Activated CD8-positive, alpha-beta memory T cell treated with anti-CD3 and anti-CD28 coated beads, Interleukin-2, amount 10 ng/mL, durations not matched to agents 7 days and 5 days (primary cell): Measurements from ENCODE around the gene SLC9A7. TPM values are rescaled to one million over a fixed set of nuclear protein-coding genes. Genes with fewer than 3 reads are reported as not detected.
A peak's percentile ranks its signal among the peaks of the same experiment; 100 is the strongest.

Source experiments
- ATAC-seq: fragments of 150-1000 bp; cut with Tn5 transposase; one replicate; pipeline ENCODE4 v1.10.0; 2021; ENCODE audit warnings: moderate library complexity
- CTCF ChIA-PET: fragments of 350-600 bp; sonication (Branson Sonifier 250); formaldehyde crosslinking; loops from one replicate; lab custom pipeline; 2021; ENCODE audit warnings: antibody characterized with exemption; lab: Charles Lee
- DNase-seq: peaks from one replicate; pipeline ENCODE4 v3.0.0-alpha.2; 2020
- H3K27ac Mint-ChIP-seq: one replicate; pipeline ENCODE4 v1.8.0; 2021; ENCODE audit warnings: mild to moderate bottlenecking, mixed read lengths
- H3K27me3 Mint-ChIP-seq: one replicate; pipeline ENCODE4 v1.8.0; 2021; ENCODE audit warnings: mixed read lengths
- H3K36me3 Mint-ChIP-seq: one replicate; pipeline ENCODE4 v1.8.0; 2021; ENCODE audit warnings: mild to moderate bottlenecking, mixed read lengths
- H3K4me1 Mint-ChIP-seq: one replicate; pipeline ENCODE4 v1.8.0; 2021; ENCODE audit warnings: mixed read lengths
- H3K4me3 Mint-ChIP-seq: one replicate; pipeline ENCODE4 v1.8.0; 2021; ENCODE audit warnings: mild to moderate bottlenecking, moderate library complexity, mixed read lengths
- H3K9me3 Mint-ChIP-seq: one replicate; pipeline ENCODE4 v1.8.0; 2022; ENCODE audit warnings: low read depth, mixed read lengths
- total RNA-seq, 2 experiments: library from RNA; stranded (reverse); gene quantifications; one replicate each; pipeline ENCODE4 v1.2.3, GENCODE V29; 2021

SLC9A7 gene
- total RNA-seq, 2 experiments from 2014 or later, result 9.1 to 19.0 TPM

GRCh38 chrX:46595084-46595483, 163.8 kb downstream of the SLC9A7 start:
- ATAC-seq (no peak), DNase-seq (no peak)
- peaks cover 4% of the 10 kb centered on the region for H3K4me1 Mint-ChIP-seq
- H3K36me3 Mint-ChIP-seq, result peaks cover 7% of the 10 kb centered on the region
- no peaks in the 10 kb centered on the region for H3K27me3 Mint-ChIP-seq
- H3K27ac Mint-ChIP-seq, result no peak overlapping the region
- no peak overlapping the region for H3K4me3 Mint-ChIP-seq
- H3K9me3 Mint-ChIP-seq, result no peaks in the 10 kb centered on the region
- CTCF ChIA-PET, result no interaction called here

- ATAC-seq (no peak), DNase-seq (no peak)
- Mint-ChIP-seq H3K27ac (no peak overlapping the region), H3K36me3 (peaks cover 7% of the 10 kb centered on the region), H3K9me3 (no peaks in the 10 kb centered on the region), H3K4me3 (no peak overlapping the region), H3K27me3 (no peaks in the 10 kb centered on the region), H3K4me1 (peaks cover 24% of the 10 kb centered on the region)
- CTCF ChIA-PET, result interaction anchor here (0.6 to 1.7 kb wide), 2 partner anchors 38 to 64 kb away, joined by 3 read pairs; no protein-coding TSS in a partner anchor
These were observed 168.8 kb downstream of the SLC9A7 start for GRCh38 chrX:46589977-46590723.

- no peaks in the 10 kb centered on the region for H3K27me3 Mint-ChIP-seq
- CTCF ChIA-PET, result interaction anchor here (1.6 to 2.7 kb wide), 2 partner anchors 16 to 40 kb away, joined by 6 read pairs; no protein-coding TSS in a partner anchor
- peaks cover 5% of the 10 kb centered on the region for H3K36me3 Mint-ChIP-seq
- ATAC-seq (peak; percentile 38), DNase-seq (peak; percentile 59)
- no peaks in the 10 kb centered on the region for H3K9me3 Mint-ChIP-seq
- peak overlapping the region; percentile 85 for H3K27ac Mint-ChIP-seq
- H3K4me1 Mint-ChIP-seq, result peaks cover 24% of the 10 kb centered on the region
- H3K4me3 Mint-ChIP-seq, result peak overlapping the region; percentile 32
These were observed 170.7 kb downstream of the SLC9A7 start for GRCh38 chrX:46588263-46588662.

DNA sequence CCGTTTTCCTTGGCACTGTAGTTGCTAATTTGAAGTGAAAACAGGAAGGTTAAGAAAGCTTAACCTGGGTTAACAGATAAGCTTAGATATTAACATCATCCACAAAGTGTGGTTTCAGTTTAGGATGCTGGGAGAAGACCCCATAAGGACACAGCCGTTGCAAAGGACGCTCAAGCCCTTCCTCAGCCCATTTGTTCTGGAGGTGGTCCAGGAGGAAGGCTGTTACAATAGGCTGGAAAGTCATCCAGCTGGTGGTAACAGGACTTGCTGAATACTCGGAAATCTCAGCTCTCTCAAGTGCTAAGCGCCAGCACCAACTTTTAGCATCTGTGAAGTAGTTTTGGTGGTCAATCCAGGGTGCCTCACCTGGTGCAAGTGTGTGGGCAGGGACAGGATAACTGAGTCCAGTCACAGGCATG, 171.2 kb downstream of the SLC9A7 start:
- Mint-ChIP-seq H3K36me3 (peaks cover 5% of the 10 kb centered on the region), H3K4me1 (peaks cover 24% of the 10 kb centered on the region), H3K4me3 (peak overlapping the region; percentile 32), H3K27me3 (no peaks in the 10 kb centered on the region), H3K27ac (peak overlapping the region; percentile 85), H3K9me3 (no peaks in the 10 kb centered on the region)
- peak; percentile 27 for ATAC-seq
- CTCF ChIA-PET, result interaction anchor here (1.1 to 2.7 kb wide), 3 partner anchors 13 to 41 kb away, joined by 3 to 6 read pairs (median 6); no protein-coding TSS in a partner anchor
- DNase-seq, result no peak

GRCh38 chrX:46587158-46587557, 171.8 kb downstream of the SLC9A7 start:
- no peaks in the 10 kb centered on the region for H3K9me3 Mint-ChIP-seq
- H3K36me3 Mint-ChIP-seq, result peaks cover 5% of the 10 kb centered on the region
- CTCF ChIA-PET, result interaction anchor here (1.1 to 2.7 kb wide), 4 partner anchors 11 to 41 kb away, joined by 3 to 6 read pairs (median 4); no protein-coding TSS in a partner anchor
- no peak overlapping the region for H3K4me3 Mint-ChIP-seq
- peaks cover 24% of the 10 kb centered on the region for H3K4me1 Mint-ChIP-seq
- H3K27ac Mint-ChIP-seq, result peak overlapping the region; percentile 40
- ATAC-seq, result peak; percentile 76
- no peak for DNase-seq
- H3K27me3 Mint-ChIP-seq, result no peaks in the 10 kb centered on the region

- Mint-ChIP-seq H3K9me3 (no peaks in the 10 kb centered on the region), H3K27me3 (no peaks in the 10 kb centered on the region), H3K4me3 (no peak overlapping the region), H3K27ac (no peak overlapping the region), H3K36me3 (peaks cover 2% of the 10 kb centered on the region), H3K4me1 (peaks cover 19% of the 10 kb centered on the region)
- CTCF ChIA-PET, result no interaction called here
- no peak for ATAC-seq
- no peak for DNase-seq
These were observed 174.2 kb downstream of the SLC9A7 start for GRCh38 chrX:46584736-46585135.

DNA sequence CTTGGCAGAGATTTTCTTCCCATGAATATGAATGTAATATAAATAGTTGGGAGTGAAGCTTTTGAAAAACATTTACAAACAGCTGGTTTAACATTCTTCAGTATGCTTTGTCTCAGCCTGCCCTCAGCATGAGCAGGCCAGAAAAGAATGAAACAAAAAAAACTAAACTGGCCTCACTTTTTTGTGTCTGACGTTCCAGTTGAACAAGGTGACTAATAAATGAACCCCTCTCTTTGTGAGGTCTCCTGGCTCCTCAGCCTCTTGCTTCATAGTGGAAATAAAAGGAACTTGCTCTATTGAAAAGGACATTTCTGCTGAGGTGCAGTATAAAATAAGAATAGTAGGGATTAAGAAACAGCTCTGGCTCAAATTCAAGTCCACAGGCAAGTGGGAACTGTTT, 176.0 kb downstream of the SLC9A7 start:
- Mint-ChIP-seq H3K9me3 (no peaks in the 10 kb centered on the region), H3K4me1 (peaks cover 18% of the 10 kb centered on the region), H3K27ac (no peak overlapping the region), H3K4me3 (no peak overlapping the region), H3K27me3 (no peaks in the 10 kb centered on the region), H3K36me3 (peaks cover 12% of the 10 kb centered on the region)
- ATAC-seq (no peak), DNase-seq (no peak)
- CTCF ChIA-PET, result no interaction called here

GRCh38 chrX:46582325-46582724, 176.6 kb downstream of the SLC9A7 start:
- Mint-ChIP-seq H3K27ac (no peak overlapping the region), H3K4me1 (peaks cover 15% of the 10 kb centered on the region), H3K27me3 (no peaks in the 10 kb centered on the region), H3K4me3 (no peak overlapping the region), H3K36me3 (peaks cover 16% of the 10 kb centered on the region), H3K9me3 (no peaks in the 10 kb centered on the region)
- DNase-seq (no peak), ATAC-seq (no peak)
- CTCF ChIA-PET, result no interaction called here

- H3K27ac Mint-ChIP-seq, result no peak overlapping the region
- no peaks in the 10 kb centered on the region for H3K9me3 Mint-ChIP-seq
- H3K4me1 Mint-ChIP-seq, result peaks cover 25% of the 10 kb centered on the region
- CTCF ChIA-PET, result no interaction called here
- H3K4me3 Mint-ChIP-seq, result no peak overlapping the region
- H3K27me3 Mint-ChIP-seq, result no peaks in the 10 kb centered on the region
- no peak for DNase-seq
- no peak for ATAC-seq
- peaks cover 18% of the 10 kb centered on the region for H3K36me3 Mint-ChIP-seq
These were observed 178.3 kb downstream of the SLC9A7 start for GRCh38 chrX:46580613-46581012.

DNA sequence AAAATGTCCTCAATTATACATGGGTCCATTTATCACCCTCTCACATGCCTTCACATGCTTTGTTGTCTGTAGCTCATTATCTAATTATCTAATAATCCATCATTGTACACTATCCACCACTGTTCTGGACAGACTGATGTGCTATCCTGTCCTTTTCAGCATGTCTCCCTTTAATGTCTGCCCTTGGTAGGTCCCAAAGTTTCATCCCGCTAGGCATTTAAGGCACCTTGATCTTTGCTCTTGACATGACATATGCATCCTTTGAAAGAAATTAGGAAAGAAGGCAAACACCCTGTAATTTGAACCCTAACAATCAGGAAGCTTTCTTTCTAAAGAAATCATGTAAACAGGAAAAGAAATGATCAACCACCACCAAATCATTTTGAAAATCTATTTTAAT, 179.7 kb downstream of the SLC9A7 start:
- peaks cover 18% of the 10 kb centered on the region for H3K36me3 Mint-ChIP-seq
- no peak for ATAC-seq
- H3K27me3 Mint-ChIP-seq, result no peaks in the 10 kb centered on the region
- H3K9me3 Mint-ChIP-seq, result no peaks in the 10 kb centered on the region
- no peak overlapping the region for H3K27ac Mint-ChIP-seq
- DNase-seq, result no peak
- H3K4me1 Mint-ChIP-seq, result peaks cover 28% of the 10 kb centered on the region
- H3K4me3 Mint-ChIP-seq, result no peak overlapping the region
- CTCF ChIA-PET, result interaction anchor here (0.9 kb wide), 1 partner anchor 63 kb away, joined by 3 read pairs; no protein-coding TSS in a partner anchor

- Mint-ChIP-seq H3K36me3 (peaks cover 18% of the 10 kb centered on the region), H3K9me3 (no peaks in the 10 kb centered on the region), H3K4me3 (no peak overlapping the region), H3K4me1 (peaks cover 36% of the 10 kb centered on the region), H3K27ac (no peak overlapping the region), H3K27me3 (no peaks in the 10 kb centered on the region)
- no peak for ATAC-seq
- no peak for DNase-seq
- CTCF ChIA-PET, result interaction anchor here (1.4 kb wide), 1 partner anchor 9 kb away, joined by 3 read pairs; no protein-coding TSS in a partner anchor
These were observed 181.5 kb downstream of the SLC9A7 start for GRCh38 chrX:46577221-46578005.

- Mint-ChIP-seq H3K4me3 (peak overlapping the region; percentile 75), H3K27ac (peak overlapping the region; percentile 61), H3K36me3 (peaks cover 18% of the 10 kb centered on the region), H3K27me3 (no peaks in the 10 kb centered on the region), H3K4me1 (peaks cover 43% of the 10 kb centered on the region), H3K9me3 (no peaks in the 10 kb centered on the region)
- CTCF ChIA-PET, result interaction anchor here (1.0 to 1.4 kb wide), 3 partner anchors 10 to 66 kb away, joined by 3 read pairs; no protein-coding TSS in a partner anchor
- DNase-seq (no peak), ATAC-seq (no peak)
These were observed 182.5 kb downstream of the SLC9A7 start for GRCh38 chrX:46576458-46576857.

DNA sequence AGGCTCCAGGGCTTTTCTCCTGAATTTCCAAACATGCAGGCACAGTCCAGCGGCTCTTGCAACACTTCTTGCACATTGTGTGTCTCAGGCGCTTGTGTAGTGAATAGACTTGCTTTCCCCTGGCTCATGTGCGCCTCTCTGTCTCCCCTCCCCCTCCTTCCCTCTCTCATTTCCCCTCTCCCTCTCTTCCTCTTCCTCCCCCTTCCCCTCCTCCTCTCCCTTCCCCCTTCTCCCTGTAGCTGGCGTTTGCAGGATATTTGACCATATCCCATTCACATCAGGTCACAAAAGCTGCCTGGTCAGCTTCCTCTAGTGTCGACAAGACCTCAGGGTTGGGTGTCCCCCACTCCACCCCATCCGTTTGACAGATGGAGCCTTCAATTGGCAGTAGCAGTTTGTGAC, 182.9 kb downstream of the SLC9A7 start:
- ATAC-seq (no peak), DNase-seq (no peak)
- H3K27me3 Mint-ChIP-seq, result no peaks in the 10 kb centered on the region
- CTCF ChIA-PET, result interaction anchor here (1.0 to 1.4 kb wide), 3 partner anchors 11 to 66 kb away, joined by 3 read pairs; no protein-coding TSS in a partner anchor
- H3K9me3 Mint-ChIP-seq, result no peaks in the 10 kb centered on the region
- no peak overlapping the region for H3K27ac Mint-ChIP-seq
- H3K4me3 Mint-ChIP-seq, result peak overlapping the region; percentile 75
- H3K4me1 Mint-ChIP-seq, result peaks cover 44% of the 10 kb centered on the region
- peaks cover 18% of the 10 kb centered on the region for H3K36me3 Mint-ChIP-seq
